Measurements from ENCODE around the gene STOM.

- TF ChIP-seq POLR2A (IDR thresholded peaks at IDR 0.05; ENCODE audit: borderline replicate concordance, extremely low read depth, insufficient read depth, insufficient read length) = no peak
- TF ChIP-seq CEBPB (IDR thresholded peaks at IDR 0.05; ENCODE audit: low read depth) = no peak
Measured at GRCh38 chr9:121394292-121394691, 24.2 kb upstream of the STOM start.

Data from HCT116 (cell line).